Measurements from ENCODE around the gene MAP3K20. TPM values are rescaled to one million over a fixed set of nuclear protein-coding genes. Genes with fewer than 3 reads are reported as not detected.

The MAP3K20 gene
- polyA plus RNA-seq, 1 experiment: 74.6 TPM

DNA sequence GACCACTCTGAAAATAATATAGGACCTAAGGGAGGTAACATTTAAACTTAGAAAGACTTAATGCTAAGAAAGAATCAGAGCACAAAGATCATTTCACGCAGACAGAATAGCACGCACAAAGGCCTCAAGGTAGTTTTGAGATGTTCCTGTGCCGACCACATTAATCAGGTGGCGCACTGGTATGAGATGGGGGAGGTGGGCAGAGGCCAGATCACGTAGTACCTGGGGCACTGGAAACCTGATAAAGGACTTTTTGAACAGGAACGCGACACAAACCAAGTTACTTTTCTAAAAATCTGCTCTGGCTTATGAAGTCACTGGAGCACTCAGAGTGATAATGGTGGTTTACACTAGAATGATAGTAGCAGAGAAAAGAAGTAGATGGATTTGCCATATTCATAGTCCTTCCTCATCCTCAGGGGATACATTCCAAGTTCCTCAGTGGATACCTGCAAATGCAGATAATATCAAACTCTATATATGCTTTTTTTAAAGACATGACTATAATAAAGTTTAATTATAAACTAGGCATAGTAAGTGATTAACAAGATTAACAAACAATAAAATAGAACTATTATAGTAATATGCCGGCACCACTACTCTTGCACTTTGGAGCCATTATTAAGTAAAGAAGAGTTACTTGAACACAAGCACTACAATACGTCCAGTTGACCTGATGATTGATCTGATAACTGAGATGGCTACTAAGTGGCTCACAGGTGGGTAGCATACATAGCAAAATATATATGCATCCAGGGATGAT, 236.4 kb downstream of the MAP3K20 start:
- ChIA-PET CTCF (no interaction called here), POLR2A (no interaction called here)
- TF ChIP-seq, protein P1, sequence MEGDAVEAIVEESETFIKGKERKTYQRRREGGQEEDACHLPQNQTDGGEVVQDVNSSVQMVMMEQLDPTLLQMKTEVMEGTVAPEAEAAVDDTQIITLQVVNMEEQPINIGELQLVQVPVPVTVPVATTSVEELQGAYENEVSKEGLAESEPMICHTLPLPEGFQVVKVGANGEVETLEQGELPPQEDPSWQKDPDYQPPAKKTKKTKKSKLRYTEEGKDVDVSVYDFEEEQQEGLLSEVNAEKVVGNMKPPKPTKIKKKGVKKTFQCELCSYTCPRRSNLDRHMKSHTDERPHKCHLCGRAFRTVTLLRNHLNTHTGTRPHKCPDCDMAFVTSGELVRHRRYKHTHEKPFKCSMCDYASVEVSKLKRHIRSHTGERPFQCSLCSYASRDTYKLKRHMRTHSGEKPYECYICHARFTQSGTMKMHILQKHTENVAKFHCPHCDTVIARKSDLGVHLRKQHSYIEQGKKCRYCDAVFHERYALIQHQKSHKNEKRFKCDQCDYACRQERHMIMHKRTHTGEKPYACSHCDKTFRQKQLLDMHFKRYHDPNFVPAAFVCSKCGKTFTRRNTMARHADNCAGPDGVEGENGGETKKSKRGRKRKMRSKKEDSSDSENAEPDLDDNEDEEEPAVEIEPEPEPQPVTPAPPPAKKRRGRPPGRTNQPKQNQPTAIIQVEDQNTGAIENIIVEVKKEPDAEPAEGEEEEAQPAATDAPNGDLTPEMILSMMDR (IDR thresholded peaks at IDR 0.05; ENCODE audit: low read depth, low read length): no peak
- Histone ChIP-seq H3K27me3 (ENCODE audit: control insufficient read depth, insufficient read depth, low read length) (peaks cover 2% of the 10 kb centered on the region), H3K27ac (ENCODE audit: low read depth, low read length) (no peak overlapping the region), H3K4me3 (ENCODE audit: low read depth, low read length) (no peak overlapping the region), H3K9me3 (ENCODE audit: control insufficient read depth, insufficient read depth, low read length) (no peaks in the 10 kb centered on the region)
- no peak for DNase-seq (ENCODE audit: low read depth, low spot score)

Measured in AG04450 (cell line).